NCI-H2171 (cell line): Measurements from ENCODE around the gene NAT16.
"Not testable (repeated sequence)": the region's sequence is repeated elsewhere in the genome, so short reads cannot be mapped to it uniquely, and the experiment has no call there.

Experiments
- DNase-seq: peaks from one replicate; lab custom pipeline; 2025; lab: John Stamatoyannopoulos, UW

NAT16 gene

DNA sequence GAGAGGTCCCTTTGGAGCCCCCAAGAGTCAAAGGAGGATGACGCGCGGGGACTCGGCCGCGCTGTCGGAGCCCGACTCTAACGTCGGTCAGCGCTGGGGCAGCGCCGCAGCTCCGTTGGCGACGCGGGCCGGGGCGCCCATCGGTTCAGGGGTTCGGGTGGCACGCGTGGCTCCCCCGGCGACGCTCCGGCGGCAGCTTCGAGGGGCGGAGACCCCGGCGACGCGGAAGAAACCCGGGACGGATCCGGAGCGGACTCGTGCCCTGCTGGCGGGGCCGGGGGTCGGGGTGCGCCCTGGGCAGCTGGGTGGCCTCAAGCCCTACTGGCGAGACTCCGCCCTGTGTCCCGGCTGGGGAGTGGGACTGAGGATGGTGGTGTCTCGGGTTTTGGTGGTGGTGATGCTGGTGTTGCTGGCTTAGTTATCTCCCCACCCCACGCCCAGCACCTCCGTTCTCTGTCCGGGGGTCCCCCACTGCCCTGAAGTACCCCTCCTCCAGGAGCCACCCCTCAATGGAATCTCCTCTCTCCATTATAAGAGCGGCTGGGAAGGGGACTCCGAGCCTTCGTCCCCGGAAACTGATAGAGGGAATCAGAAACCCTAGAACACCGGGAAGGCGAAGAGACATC lies at the start of gene NAT16:
Gene NAT16 (minus strand): TSS at position 164 of the 626 bp plus-strand sequence. CDS start 5,486 bp downstream, outside the sequence.
- no peak for DNase-seq

DNA sequence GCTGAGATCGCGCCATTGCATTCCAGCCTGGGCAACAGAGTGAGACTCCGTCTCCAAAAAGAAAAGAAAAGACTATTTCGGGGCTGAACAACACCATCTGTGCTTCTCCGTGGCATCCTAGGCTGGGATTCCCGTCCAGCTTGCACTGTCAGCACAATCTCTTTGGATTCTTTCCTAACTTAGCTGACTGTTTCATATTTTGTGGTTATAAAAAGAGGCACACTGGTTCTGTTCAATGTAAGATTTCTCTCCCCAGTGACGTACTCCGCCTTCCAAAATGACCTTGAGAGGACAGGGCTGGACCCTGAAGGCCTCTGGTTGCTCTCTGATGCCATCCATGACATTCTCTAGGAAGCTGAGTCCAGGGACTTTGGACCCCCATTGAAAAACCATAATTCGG lies 46.6 kb upstream of the NAT16 start:
- no peak for DNase-seq

DNA sequence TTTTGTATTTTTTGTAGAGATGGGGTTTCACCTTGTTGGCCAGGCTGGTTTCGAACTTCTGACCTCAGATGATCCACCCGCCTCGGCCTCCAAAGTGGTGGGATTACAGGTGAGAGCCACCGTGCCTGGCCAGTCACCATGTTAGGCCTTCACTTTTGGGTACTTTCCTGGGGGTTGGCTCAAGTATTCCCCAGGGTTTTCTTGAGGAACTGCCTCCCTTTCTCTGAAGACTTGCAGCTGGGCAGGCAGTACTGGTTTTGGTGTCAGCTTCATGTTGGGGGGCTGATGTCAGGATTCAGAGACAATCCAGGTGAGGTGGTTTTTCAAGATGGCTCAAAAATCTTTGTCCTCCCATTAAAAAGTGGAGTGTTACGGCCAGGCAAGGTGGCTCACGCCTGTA lies 45.6 kb upstream of the NAT16 start:
- no peak for DNase-seq

DNA sequence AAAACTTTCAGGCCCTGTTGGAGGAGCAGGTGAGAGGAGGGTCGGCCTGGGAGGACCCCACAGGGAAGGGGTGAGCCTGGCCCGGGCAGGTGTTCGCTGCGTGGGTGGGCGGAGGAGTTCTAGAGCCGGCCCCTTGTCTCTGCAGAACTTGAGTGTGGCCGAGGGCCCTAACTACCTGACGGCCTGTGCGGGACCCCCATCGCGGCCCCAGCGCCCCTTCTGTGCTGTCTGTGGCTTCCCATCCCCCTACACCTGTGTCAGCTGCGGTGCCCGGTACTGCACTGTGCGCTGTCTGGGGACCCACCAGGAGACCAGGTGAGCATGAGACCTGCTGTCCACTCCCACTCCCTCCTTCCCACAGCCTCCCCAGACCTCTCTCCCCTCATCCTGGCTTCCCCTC lies 43.4 kb upstream of the NAT16 start:
- no peak for DNase-seq

DNA sequence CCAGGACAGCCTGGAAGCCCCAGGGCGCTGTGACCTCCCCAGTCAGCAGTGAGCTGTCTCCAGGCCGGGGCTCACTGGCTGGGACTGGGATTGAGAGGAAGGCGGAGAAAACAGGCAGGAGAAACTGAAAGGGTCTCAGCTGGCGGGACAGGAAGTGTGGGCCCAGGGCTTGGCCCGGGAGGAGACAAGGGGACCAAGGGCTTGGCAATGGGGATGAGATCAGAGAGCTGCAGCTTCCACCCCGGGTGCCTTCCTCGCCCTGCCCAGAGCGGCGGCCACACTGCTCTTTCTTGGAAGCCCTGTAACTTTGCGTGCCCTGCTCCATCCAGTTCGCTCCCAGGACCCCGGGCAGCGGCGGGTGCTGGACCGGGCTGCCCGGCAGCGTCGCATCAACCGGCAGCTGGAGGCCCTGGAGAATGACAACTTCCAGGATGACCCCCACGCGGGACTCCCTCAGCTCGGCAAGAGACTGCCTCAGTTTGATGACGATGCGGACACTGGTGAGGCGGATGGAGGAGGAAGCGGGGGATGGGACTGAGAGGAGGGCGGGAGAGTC lies 42.3 kb upstream of the NAT16 start:
- no peak for DNase-seq

DNA sequence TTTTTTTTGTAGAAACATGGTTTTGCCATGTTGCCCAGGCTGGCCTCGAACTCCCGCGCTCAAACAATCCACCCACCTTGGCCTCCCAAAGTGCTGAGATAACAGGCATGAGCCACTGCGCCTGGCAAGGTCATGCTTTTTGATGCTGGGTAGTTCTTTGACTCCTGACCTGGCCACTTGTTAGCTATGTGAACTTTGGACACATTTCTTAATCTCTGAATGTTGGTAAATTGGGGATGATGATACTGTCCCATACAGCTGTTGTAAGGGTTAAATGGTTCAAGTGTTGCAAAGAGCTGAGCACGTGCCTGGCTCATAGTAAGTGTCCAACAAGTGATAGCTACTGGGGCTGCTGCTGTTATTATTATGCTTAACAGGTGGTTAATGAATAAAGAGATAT lies 40.2 kb upstream of the NAT16 start:
- no peak for DNase-seq

DNA sequence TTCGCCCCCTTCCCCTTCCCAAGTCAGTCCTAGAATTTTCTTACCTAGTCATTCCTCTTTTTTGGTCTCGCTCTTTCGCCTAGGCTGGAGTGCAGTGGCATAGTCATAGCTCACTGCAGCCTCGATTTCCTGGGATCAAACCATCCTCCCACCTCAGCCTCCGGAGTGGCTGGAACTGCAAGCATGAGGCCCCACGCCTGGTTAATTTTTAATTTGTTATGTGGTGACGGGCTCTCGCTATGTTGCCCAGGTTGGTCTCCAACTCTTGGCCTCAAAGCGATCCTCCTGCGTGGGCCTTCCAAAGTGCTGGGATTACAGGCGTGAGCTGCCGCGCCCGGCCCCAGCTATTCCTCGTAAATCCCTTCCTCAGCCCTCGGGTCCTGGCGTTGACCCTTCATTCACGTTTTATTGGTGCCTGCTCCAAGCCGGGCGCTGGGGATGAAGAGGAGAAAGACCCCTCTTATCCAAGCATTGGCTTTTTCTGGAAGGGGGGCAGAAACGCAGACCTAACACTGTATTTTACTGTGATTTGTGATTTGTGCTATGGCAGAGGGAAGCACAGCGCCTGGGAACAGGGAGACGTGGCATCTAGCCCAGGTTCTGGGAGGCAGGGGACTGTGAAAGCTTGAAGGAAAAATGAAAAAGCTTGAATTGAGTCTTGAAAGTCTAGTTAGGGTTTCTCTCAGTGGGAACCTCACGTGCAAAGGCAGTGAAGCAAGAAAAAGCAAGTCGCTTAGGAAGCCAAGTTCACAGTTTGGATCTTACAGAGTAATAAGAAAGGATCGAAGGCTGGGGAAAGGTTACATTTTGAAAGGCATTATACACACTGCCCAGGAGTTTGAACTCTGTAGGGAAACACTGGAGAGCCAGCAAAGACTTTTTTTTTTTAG lies 38.4 kb upstream of the NAT16 start:
- DNase-seq: no peak

DNA sequence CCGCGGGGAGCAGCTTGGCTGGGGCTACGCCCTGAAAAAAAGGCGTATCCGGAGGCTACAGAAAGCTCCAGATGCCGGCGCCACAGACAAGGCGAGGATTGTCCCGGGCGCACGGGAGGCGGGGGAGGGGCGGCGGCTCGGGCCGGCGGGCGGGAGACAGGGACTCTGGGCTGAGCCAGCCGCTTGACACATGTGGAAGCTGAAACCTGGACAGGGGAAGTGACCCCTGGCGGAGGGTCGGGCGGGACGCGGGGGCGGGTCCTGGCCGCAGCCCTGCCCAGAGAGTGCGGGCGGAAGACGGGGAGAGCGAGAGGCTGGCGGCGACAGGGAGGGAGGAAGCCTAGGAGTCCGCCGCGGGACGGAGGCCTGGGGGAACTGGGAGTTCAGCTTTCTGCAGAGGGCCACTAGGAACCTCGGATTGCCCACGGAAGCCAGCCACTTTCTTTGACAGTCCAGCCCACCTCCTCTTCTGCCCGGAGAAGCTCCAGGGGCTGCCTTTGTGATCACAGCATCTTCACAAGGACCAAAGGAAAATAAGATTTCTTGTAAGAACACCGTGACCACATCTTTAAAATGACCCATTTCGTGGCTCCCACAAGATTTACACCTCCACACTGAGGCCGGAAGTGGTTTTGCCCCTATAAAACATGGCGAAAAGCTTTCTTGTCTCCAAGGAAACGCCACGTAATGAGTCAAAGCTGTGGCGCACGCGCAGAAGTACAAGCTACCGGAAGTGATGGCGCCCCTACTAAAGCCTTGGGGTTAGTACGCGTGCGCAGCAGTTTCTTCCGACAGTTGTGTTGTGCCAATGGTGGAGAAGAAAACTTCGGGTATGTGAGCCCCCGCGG lies 37.5 kb upstream of the NAT16 start, which contains the start of the genes PLOD3 and ZNHIT1:
Gene PLOD3 (minus strand): TSS at position 194 of the 848 bp plus-strand sequence. CDS start 307 bp downstream, outside the sequence.
Gene ZNHIT1 (plus strand): TSS at position 778 of the 848 bp plus-strand sequence. CDS start 31 bp downstream, at position 809.
- peak; percentile 97 for DNase-seq

DNA sequence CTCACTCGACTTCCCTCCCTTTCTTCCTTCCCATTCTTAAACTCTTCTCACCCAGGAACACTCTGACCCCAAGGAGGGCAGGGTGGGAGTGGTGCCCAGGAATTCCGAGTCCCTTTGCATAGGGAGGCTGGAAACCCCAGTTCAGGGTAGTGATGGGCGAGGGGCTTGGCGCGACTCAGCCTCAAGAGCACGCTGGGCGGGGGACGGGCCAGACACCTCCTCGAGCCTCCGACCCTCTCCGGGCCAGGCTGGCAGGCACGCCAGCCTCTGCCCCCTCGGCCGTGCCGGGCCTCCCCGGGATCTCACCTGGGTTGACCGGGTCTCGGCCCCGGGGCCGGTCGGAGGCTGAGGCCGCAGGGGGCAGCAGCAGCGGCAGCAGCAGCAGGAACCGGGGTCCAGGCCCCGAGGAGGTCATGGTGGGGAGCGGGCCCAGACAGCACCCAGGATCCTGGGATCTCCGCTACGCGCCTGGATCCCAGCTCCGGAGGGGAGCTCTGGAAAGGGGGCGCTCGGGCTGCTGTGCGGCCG lies 36.8 kb upstream of the NAT16 start:
- no peak for DNase-seq

DNA sequence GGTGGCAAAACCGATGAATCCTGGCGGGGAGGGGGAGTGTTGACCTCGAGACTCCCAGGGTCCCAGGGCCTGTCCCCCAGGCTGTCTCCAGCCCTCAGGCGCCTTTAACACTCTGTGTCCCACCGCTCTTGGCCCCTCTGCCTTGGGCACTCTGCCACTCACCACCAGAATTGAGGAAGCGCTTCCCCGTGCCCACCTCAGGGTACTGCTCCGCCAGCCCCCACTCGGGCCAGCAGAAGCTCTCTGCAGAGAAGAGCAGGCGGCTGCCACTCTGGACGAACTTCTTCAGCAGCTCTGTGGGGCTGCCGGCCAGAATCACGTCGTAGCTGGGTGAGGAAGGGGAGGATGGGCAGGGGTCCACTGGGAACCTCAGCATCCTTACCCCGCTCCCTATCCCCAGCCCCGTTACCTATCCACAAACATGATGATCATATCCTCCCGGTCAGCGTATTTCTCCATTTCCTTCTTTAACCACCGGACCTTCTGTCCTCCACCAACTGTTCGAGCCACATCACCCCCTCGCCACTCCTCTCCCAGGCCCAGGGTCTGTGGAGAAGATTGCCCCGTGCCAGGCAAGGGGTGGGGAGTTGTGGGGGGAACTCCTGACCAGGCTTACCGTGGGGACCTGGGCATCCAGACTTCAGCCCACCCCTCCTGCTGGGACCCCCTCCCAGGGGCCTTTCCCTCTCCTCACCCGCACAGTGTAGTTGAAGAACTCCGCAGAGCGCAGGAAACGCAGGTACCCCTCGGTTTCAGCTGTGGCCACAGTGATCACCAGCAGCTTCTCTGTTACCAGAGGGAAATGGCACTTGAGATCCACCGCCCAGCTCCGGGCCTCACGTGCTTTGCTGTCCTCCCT lies 36.1 kb upstream of the NAT16 start:
- no peak for DNase-seq

DNA sequence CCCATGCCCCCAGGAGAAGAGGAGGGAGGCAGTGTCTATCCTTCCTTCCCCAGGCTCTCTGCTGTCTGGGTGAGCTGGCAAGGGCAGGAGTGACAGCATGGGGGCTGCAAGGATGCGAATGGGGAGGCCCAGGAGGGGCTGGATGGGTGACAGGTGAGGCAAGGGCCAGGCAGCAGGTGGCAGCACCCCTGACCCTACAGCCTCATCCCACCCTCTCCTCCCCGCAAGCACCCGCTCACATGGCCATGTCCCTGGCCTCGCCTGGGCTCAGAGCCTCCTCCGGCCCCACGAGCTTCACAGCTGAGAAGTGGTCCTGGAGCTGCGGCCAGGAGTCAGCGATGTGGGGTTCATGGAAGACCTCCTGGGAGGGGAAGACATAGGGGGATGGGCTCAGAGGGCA lies 31.9 kb upstream of the NAT16 start:
- no peak for DNase-seq

DNA sequence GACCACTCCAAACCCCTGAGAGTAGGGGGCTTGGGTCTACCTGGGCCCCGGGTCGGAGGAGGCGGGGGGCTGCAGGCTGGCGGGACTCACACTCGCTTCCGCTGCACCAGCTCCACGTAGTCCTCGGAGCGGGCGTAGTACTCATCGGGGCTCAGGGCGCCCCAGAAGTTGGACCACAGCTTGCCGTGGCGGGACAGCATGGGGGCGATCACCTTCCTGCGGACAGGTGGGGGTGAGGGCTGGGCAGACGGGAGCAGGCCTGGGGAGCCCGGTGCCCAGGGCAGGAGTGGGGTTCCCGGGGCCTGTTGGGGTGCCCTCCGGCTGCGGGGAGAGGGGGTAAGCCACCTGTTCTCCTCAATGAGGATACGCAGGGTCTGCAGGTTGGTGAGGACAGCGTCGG lies 31.4 kb upstream of the NAT16 start:
- DNase-seq: no peak

DNA sequence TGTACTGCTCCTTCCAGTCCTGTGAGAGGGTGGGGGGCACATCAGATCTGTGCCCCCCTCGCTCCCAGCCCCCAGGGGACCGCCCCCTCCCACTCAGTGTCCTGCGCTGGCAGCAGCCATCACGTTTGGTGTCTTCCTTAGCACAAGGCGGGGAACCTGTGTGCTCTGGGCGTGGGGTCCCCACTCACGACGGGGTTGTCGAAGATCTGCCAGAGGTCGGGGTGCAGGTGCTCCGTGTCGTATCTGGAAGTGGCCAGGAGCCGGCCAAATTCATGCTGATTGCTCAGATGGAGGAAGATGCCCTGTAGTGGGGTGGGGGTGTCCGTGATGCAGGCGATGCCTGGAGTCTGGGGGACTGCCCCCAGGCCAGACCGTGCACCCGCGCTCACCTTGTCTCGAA lies 30.1 kb upstream of the NAT16 start:
- no peak for DNase-seq

DNA sequence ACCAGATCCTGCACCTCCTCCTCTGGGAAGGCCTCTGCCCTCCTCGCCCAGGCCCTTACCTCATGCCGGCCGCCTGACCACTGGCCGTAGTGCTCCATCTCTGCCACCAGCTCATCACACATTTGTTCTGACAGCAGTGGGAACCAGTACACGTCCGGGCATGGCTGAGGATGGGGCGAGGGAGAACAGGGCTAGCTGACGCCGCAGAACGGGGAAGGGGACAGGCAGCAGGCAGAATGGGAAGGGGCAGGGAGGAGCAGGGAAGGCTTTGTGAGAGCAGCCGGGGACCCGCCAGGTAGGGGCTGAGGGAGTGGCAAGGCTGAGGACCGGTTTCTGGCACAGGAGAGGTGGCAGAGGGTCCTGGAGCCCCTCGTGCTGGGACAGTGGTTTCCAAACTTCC lies 28.7 kb upstream of the NAT16 start:
- DNase-seq: no peak

DNA sequence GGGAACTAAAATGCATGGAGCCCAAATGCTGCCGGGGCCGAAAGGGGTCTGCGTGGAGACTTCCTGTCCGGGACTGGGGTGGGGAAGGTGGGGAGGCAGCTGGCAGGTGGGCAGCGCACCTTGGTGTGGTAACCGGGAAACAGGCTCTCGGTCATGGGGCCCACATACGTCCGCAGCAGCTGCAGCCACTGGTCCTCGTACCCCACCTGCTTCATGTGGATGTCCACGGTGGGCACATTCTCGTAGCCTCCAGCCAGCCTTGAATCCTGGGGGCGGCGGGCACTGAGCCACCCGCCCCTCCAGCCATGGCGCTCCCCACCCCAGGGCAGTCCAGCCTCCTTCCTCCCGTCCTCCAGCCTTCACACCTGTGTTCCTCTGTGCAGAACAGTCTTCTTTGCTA lies 27.4 kb upstream of the NAT16 start:
- no peak for DNase-seq

DNA sequence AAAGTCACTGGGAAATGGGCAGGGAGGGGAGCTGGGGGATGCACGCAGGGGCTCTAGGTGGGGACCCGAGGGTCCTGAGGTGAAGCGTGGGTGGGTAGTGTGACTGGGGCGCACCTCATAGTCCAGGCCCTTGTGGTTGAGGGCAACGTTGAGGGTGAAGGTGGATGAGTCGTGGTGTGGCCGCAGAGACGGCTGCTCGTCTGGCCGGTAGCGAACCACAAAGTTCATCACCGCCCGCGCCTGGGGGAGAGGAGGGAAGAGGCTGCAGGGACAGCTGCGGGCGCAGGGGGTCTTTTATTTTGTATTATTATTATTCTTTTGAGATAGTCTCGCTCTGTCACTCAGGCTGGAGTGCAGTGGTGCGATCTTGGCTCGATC lies 26.6 kb upstream of the NAT16 start:
- no peak for DNase-seq

DNA sequence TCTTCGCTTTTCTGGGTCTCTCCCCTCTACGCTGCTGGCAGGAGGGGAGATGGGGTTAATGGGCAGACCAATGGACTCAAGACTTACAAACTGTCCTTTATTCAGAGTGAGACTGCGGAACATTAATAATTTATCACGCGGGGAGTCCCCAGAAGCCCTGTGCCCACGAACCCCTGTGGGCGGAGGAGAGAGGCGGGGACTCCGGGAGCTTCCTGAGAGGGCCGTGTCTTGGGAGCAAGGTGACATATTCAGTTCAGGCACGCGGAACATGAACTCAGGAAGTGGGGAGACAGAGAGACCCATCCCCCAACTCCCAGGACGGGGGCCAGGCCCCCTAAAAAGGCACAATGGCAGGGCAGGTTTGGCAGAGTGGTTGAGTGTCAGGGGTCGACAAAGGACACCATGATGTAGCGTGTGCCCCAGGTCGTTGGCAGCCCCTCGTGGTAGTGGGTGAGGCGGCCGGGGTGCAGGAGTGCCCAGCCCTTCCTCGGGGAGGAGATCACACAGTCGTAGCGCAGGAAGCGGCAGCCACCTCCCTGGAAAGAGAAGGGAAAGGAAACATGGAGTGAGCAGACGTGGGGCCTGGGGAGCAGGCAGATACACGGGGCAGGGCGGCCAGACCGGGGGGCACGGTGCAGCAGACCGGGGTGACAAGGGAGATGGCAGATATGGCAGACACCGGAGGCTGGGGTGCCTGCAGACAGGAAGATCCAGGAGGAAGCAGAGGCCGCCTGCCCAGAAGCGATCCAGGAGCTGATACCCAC lies 26.0 kb upstream of the NAT16 start:
- no peak for DNase-seq

DNA sequence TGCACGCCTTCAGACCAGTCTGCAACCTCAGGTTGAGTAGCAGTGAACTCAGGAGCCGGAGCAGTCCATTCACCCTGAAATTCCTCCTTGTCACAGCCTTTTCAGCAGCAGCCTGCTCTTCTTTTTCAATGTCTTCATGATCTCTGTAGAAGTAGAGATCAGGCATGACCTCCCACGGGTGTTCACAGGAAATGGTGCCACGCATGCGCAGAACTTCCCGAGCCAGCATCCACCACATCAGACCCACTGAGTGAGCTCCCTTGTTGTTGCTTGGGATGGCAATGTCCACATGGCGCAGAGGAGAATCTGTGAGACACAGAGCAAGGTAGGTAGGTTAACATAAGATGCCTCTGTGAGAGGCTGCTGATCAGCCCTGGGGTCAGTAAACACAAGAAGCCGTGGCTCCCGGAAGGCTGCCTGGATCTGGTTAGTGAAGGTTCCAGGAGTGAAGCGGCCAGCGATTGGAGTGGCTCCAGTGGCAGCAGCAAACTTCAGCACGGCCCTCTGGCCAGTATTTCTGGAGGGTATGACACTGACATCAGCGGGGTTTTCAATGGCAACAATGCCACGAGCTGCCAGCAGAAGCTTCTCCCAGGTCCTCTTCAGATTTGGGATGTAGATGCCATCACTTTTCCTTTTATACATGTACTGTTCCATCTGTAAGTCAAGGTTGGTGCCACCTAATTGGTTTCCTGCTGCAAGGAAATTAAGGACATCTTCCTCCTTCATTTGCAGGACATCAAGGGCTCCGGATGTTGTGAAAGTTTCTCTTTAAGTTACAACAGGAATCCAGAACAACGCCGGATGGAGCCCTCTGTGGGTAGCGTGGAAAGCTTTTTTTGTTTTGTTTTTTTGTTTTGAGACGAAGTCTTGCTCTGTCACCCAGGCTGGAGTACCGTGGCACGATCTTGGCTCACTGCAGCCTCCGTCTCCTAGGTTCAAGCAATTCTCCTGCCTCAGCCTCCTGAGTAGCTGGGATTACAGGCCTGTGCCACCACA lies 23.9 kb upstream of the NAT16 start:
- not testable (repeated sequence) for DNase-seq

DNA sequence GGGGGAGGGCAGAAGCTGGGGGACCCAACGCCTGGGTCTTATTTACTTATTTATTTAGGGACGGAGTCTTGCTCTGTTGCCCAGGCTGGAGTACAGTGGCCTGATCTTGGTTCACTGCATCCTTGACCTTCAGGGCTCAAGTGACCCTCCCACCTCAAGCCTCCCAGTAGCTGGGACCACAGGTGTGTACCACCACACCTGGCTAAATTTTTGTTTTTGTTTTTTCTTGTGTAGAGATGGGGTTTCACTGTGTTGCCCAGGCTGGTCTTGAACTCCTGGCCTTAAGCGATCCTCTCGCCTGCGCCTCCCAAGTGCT lies 22.5 kb upstream of the NAT16 start:
- no peak for DNase-seq
